AG09309 (cell line): ENCODE measurements around the gene THSD4.

Experiments
- DNase-seq: peaks from one replicate; pipeline ENCODE4 v3.0.0-alpha.2; 2010; ENCODE audit warnings: low read depth
- H3K4me3 ChIP-seq: 2 replicates; pipeline ENCODE4 v1.5.1; 2011; ENCODE audit warnings: mild to moderate bottlenecking, low read depth, low read length, moderate library complexity; ENCODE audit not compliant: control insufficient read depth
- CTCF ChIP-seq: IDR thresholded peaks from 2 replicates; pipeline ENCODE4 v1.5.1; 2011; ENCODE audit warnings: mild to moderate bottlenecking, low read depth, low read length, inconsistent platforms; ENCODE audit not compliant: insufficient read depth, control insufficient read depth; ENCODE audit errors: missing control alignments

Gene THSD4

DNA sequence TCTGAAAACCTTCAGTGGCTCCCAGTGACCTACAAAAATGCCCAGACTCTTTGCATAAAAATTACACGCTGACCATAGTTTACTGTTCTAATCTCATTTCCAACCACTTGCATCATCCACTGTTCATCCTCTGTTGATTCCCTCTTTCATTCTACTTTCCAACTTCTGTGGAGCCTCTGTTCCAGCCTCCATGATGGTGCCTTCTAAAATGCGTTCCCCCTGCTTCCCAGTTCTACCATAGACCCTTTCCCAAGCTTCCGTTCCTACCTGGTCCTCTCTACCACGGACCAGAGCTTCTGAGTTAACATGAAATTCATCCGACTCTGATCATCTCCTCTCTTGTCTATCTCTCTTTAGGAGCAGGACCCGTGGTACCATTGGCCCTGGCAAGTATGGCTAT lies 127.0 kb downstream of the THSD4 start:
- no peak for TF ChIP-seq CTCF
- DNase-seq: no peak
- no peak overlapping the region for H3K4me3 ChIP-seq

DNA sequence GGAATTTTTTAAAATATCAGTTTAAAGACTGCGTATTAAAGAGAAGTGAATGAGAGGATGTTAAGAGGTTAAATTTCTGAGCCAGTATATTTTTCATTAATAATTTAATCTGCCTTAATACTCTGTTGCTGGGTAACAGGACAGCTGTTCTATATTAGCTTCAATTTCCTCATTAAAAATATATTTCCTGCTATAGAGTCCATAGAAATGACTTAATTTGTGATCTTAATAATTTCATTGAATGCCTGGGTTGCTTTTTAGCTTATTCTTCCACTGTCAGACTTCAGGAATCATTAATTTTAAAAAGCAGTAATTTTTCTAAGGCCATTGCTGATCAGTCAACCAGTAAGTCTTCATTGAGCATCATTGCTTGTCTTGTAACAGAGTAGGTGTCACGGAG lies 129.0 kb downstream of the THSD4 start:
- no peak overlapping the region for H3K4me3 ChIP-seq
- DNase-seq: no peak
- TF ChIP-seq CTCF: no peak

DNA sequence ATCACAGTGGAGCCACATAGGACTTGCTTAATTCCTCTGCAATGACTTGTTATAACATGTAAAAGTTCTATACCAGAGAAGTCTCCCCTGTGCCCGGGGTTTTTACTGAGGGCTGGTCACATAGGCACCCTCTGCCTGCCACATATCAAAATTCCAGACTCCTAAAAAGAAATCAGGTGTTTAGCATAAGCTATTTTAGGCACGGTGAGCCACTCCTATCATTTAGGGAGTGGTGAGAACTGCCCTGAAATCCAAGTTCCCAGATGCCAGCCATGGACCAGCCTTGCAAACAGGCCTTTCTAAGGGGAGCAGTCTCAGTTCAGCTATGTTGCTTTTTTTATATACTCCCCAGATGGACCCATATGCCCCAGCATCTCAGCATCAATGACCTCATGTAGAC lies 130.3 kb downstream of the THSD4 start:
- DNase-seq: no peak
- H3K4me3 ChIP-seq: no peak overlapping the region
- TF ChIP-seq CTCF: no peak

DNA sequence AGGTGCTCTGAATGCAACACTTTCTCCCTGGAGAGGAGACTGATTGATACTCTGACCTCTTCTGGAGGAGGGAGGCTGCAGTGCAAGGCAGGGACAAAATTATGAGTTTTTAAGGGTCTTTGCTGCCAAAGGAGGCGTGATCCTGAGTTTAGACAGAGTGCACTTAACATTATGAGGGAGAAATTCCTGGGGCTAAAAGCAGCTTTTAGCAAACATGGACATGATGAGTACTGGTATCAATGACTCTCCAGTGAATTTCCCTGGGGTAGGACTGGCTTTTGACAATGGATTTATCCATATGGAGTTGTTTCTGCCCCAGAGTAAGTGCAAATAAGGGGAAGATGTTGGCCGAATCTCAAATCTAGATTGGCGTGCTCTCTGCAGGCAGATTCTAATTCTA lies 133.1 kb downstream of the THSD4 start:
- no peak for TF ChIP-seq CTCF
- DNase-seq: no peak
- H3K4me3 ChIP-seq: no peak overlapping the region

GRCh38 chr15:71249986-71250385 lies 134.7 kb downstream of the THSD4 start:
- DNase-seq: no peak
- H3K4me3 ChIP-seq: no peak overlapping the region
- TF ChIP-seq CTCF: no peak

DNA sequence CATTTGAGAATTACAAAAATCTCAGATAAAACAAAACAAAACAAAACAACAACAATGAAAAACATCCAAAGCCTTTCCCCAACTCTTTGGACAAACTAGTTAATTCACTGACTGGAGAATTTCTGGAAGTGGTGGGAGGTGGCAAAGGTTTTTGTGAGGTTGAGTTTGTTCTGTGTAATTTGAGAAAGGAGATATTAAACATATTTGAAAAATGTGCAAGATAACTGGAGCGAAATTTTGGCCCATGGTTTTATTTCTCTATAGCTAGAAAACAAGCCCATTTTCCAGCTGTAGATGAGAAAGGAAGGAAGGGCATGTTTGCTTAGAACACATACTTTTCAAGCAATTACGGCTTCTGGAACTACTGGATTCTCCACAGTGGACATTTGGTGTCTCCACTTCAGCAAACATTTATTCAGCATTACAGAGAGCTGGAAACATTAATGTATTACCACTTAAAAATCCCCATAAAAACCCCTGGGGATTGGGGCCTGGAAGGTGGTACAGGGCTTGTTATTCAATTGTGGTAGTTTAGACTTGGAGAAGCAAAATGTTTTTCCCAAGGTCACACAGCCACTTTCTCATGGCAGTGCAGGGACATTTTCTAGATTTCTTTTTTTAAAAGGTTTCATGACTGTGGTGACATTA lies 135.8 kb downstream of the THSD4 start:
- no peak overlapping the region for H3K4me3 ChIP-seq
- no peak for DNase-seq
- TF ChIP-seq CTCF: no peak

DNA sequence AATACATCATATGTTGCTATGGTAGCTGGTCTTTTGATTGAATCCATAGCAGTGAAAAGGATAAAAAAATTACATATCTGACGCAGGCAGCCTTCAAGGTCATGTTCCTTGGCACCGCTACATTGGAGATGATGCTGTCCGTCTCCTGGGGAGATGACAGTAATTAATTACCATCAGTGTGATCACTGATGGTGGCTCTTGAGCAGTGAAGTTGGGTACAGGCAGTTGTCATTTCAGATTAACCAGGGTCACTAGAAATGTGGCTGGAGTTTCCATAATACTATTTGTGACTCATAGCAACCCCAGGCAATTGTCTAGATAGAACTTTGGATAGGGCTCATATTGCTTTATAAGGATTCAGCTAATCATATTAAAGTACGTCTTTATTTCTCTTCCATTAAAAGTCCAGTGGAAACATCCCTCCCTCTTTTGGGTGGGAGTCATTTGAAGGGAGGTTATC lies 136.3 kb downstream of the THSD4 start:
- no peak for TF ChIP-seq CTCF
- DNase-seq: no peak
- H3K4me3 ChIP-seq: no peak overlapping the region
